CD14-positive monocyte (primary cell): Measurements from ENCODE around the gene STT3B. TPM values are rescaled to one million over a fixed set of nuclear protein-coding genes. Genes with fewer than 3 reads are reported as not detected.

Experiments used
- DNase-seq, 3 donors: peaks; one replicate each; pipeline ENCODE4 v3.0.0-alpha.2; 2011 to 2022
- H2AFZ ChIP-seq: 2 replicates; pipeline ENCODE4 v1.6.0; 2012; ENCODE audit warnings: mild to moderate bottlenecking, low read depth, low read length, inconsistent platforms; ENCODE audit not compliant: insufficient read depth, poor library complexity, severe bottlenecking
- H3K27ac ChIP-seq, 2 donors: 1 replicate in 1 of 2; 2 replicates in 1 of 2; pipeline ENCODE4 v1.5.1; 2012 to 2013; ENCODE audit warnings: low read length in 2 of 2, control low read depth in 1 of 2, inconsistent platforms in 1 of 2, low read depth in 1 of 2, mild to moderate bottlenecking in 1 of 2
- H3K27me3 ChIP-seq, 2 donors: one replicate each; pipeline versions ENCODE4 v1.6.0 to v1.6.1; 2011 to 2013; ENCODE audit warnings: low read length in 2 of 2; ENCODE audit not compliant: control insufficient read depth in 2 of 2, insufficient read depth in 2 of 2
- H3K36me3 ChIP-seq, 2 donors: replicated peaks in 1 of 2; 1 replicate in 1 of 2; 2 replicates in 1 of 2; pipeline versions ENCODE4 v1.5.1 to v1.6.1; 2012 to 2013; ENCODE audit warnings: low read length in 2 of 2, control low read depth in 1 of 2, inconsistent platforms in 1 of 2, mild to moderate bottlenecking in 1 of 2; ENCODE audit not compliant: insufficient read depth in 2 of 2, control insufficient read depth in 1 of 2
- H3K4me1 ChIP-seq, 2 donors: 1 replicate in 1 of 2; 2 replicates in 1 of 2; pipeline versions ENCODE4 v1.5.1 to v1.6.1; 2012 to 2013; ENCODE audit warnings: low read length in 2 of 2, control low read depth in 1 of 2, inconsistent platforms in 1 of 2, mild to moderate bottlenecking in 1 of 2, moderate library complexity in 1 of 2; ENCODE audit not compliant: insufficient read depth in 2 of 2, control insufficient read depth in 1 of 2
- H3K4me2 ChIP-seq: replicated peaks from 2 replicates; pipeline ENCODE3; 2012; ENCODE audit warnings: low read length, moderate library complexity, mild to moderate bottlenecking; ENCODE audit not compliant: poor library complexity, severe bottlenecking; ENCODE audit errors: extremely low read depth
- H3K4me3 ChIP-seq, 3 experiments: fragments of 200-600 bp in 1 of 3; sonication (generic) in 1 of 3; replicated peaks in 1 of 3; 1 replicate in 2 of 3; 2 replicates in 1 of 3; pipeline ENCODE4 v1.5.1; 2011 to 2013; ENCODE audit warnings: low read length in 3 of 3, mild to moderate bottlenecking in 3 of 3, control low read depth in 2 of 3, low read depth in 2 of 3, inconsistent platforms in 1 of 3, moderate library complexity in 1 of 3
- H3K79me2 ChIP-seq: 2 replicates; pipeline ENCODE4 v1.6.0; 2012; ENCODE audit warnings: mild to moderate bottlenecking, control low read depth, inconsistent platforms, low read length, moderate library complexity; ENCODE audit not compliant: insufficient read depth
- H3K9ac ChIP-seq: 2 replicates; pipeline ENCODE4 v1.6.0; 2017; ENCODE audit warnings: low read length, mild to moderate bottlenecking; ENCODE audit not compliant: insufficient read depth, poor library complexity, severe bottlenecking
- H3K9me3 ChIP-seq, 2 donors: replicated peaks in 1 of 2; 1 replicate in 1 of 2; 2 replicates in 1 of 2; pipeline versions ENCODE4 v1.5.1 to v1.6.1; 2012 to 2013; ENCODE audit warnings: low read length in 2 of 2, control low read depth in 1 of 2; ENCODE audit not compliant: control insufficient read depth in 1 of 2, insufficient read depth in 1 of 2
- H4K20me1 ChIP-seq: 2 replicates; pipeline ENCODE4 v1.6.0; 2012; ENCODE audit warnings: mild to moderate bottlenecking, low read length, control low read depth, moderate library complexity; ENCODE audit not compliant: insufficient read depth
- H3K27ac Mint-ChIP-seq, 7 donors: one replicate each; pipeline ENCODE4 v1.8.0; 2020; ENCODE audit warnings: mild to moderate bottlenecking in 7 of 7, mixed read lengths in 7 of 7, moderate library complexity in 6 of 7, inconsistent platforms in 2 of 7
- H3K27me3 Mint-ChIP-seq, 3 donors: one replicate each; pipeline ENCODE4 v1.8.0; 2021 to 2022; ENCODE audit warnings: low read depth in 3 of 3, mild to moderate bottlenecking in 3 of 3, mixed read lengths in 3 of 3, moderate library complexity in 3 of 3, inconsistent platforms in 1 of 3
- H3K36me3 Mint-ChIP-seq, 2 donors: one replicate each; pipeline ENCODE4 v1.8.0; 2020; ENCODE audit warnings: mixed read lengths in 2 of 2, inconsistent platforms in 1 of 2, mild to moderate bottlenecking in 1 of 2
- H3K4me1 Mint-ChIP-seq: one replicate; pipeline ENCODE4 v1.8.0; 2020; ENCODE audit warnings: mild to moderate bottlenecking, mixed read lengths
- H3K4me3 Mint-ChIP-seq, 2 donors: one replicate each; pipeline ENCODE4 v1.8.0; 2020; ENCODE audit warnings: mild to moderate bottlenecking in 2 of 2, mixed read lengths in 2 of 2, moderate library complexity in 1 of 2
- H3K9me3 Mint-ChIP-seq, 7 donors: one replicate each; pipeline ENCODE4 v1.8.0; 2020 to 2022; ENCODE audit warnings: mixed read lengths in 7 of 7, mild to moderate bottlenecking in 6 of 7, moderate library complexity in 6 of 7, inconsistent platforms in 2 of 7
- CTCF ChIP-seq: fragments of 200-600 bp; IDR thresholded peaks from one replicate; pipeline ENCODE4 v1.8.0; 2022; ENCODE audit warnings: antibody characterized with exemption, mild to moderate bottlenecking
- WGBS: methylation state at CpG from one replicate; pipeline ENCODE4 v1.1.5; 2013; ENCODE audit warnings: missing lambda C conversion rate; ENCODE audit not compliant: insufficient coverage; 5-methylcytosine and 5-hydroxymethylcytosine counted together
- intact Hi-C, 2 donors: fragments of 100-400 bp; cut with micrococcal nuclease; formaldehyde crosslinking; loops; one replicate each; pipeline versions ENCODE4 v1.15.0 to v1.15.1; 2023
- polyA plus RNA-seq, 3 donors: library from polyadenylated mRNA; depleted of rRNA in 1 of 3; unstranded in 2 of 3; stranded (reverse) in 1 of 3; fragments of 300-500 nt in 2 of 3; fragments of >200 nt in 1 of 3; fragmentation: Illumina TruSeq in 2 of 3; gene quantifications; 1 replicate in 2 of 3; 2 replicates in 1 of 3; pipeline ENCODE4 v1.2.3, GENCODE V29; 2012 to 2021

STT3B gene
- polyA plus RNA-seq, 3 donors: 47.3 to 97.0 (median 86.3) TPM

GRCh38 chr3:31624083-31624709 lies 91.5 kb downstream of the STT3B start:
- intact Hi-C loops: no loop called here
- H3K36me3 Mint-ChIP-seq: peaks cover 61 to 72% of the 10 kb centered on the region in 2 donors

GRCh38 chr3:31625358-31625757 lies 92.6 kb downstream of the STT3B start:
- Mint-ChIP-seq H3K4me3 (no peak overlapping the region), H3K27ac (peak overlapping the region in 1 of 7 donors; percentile 17), H3K36me3 (peaks cover 66 to 70% of the 10 kb centered on the region in 2 donors), H3K4me1 (peaks cover 10% of the 10 kb centered on the region), H3K27me3 (no peaks in the 10 kb centered on the region), H3K9me3 (no peaks in the 10 kb centered on the region)
- Histone ChIP-seq H4K20me1 (peaks cover 4% of the 10 kb centered on the region), H3K4me1 (peaks cover 0 to 9% of the 10 kb centered on the region in 2 donors), H3K79me2 (no peaks in the 10 kb centered on the region), H3K36me3 (peaks cover 57 to 87% of the 10 kb centered on the region in 2 donors), H3K4me3 (no peak overlapping the region), H3K9ac (no peak overlapping the region), H2AFZ (no peak overlapping the region), H3K27me3 (no peaks in the 10 kb centered on the region), H3K4me2 (no peak overlapping the region), H3K9me3 (no peaks in the 10 kb centered on the region), H3K27ac (no peak overlapping the region)
- intact Hi-C loops: no loop called here
- no CpG with 5 or more reads among the region's 2 CpGs for WGBS
- no peak for DNase-seq
- TF ChIP-seq CTCF: no peak

More at GRCh38 chr3:31624083-31624709, 91.5 kb downstream of the STT3B start:
- no peak overlapping the region for H3K9ac ChIP-seq
- H4K20me1 ChIP-seq: no peaks in the 10 kb centered on the region
- H3K27ac ChIP-seq: no peak overlapping the region
- Mint-ChIP-seq H3K27me3 (no peaks in the 10 kb centered on the region), H3K4me3 (no peak overlapping the region), H3K4me1 (peaks cover 10% of the 10 kb centered on the region), H3K9me3 (no peaks in the 10 kb centered on the region), H3K27ac (no peak overlapping the region)
- H3K4me2 ChIP-seq: no peak overlapping the region
- no CpG with 5 or more reads among the region's 6 CpGs for WGBS
- H3K9me3 ChIP-seq: no peaks in the 10 kb centered on the region
- H3K4me1 ChIP-seq: peaks cover 0 to 7% of the 10 kb centered on the region in 2 donors
- peaks cover 59 to 87% of the 10 kb centered on the region in 2 donors for H3K36me3 ChIP-seq
- no peak for TF ChIP-seq CTCF
- no peak overlapping the region for H2AFZ ChIP-seq
- H3K27me3 ChIP-seq: no peaks in the 10 kb centered on the region
- H3K4me3 ChIP-seq: no peak overlapping the region
- no peaks in the 10 kb centered on the region for H3K79me2 ChIP-seq
- DNase-seq: no peak
